HepG2 (cell line): ENCODE results near the gene SLC35D3. TPM values are rescaled to one million over a fixed set of nuclear protein-coding genes. Genes with fewer than 3 reads are reported as not detected.

Source experiments
- ATAC-seq: fragments of 200-7000 bp; cut with Tn5 transposase; 3 replicates; pipeline ENCODE4 v1.9.1; 2020; ENCODE audit warnings: mild to moderate bottlenecking, moderate library complexity
- BruUV-seq: library from RNA; stranded (reverse); fragments of 400-500 nt; replicated peaks from 2 replicates; lab custom pipeline; 2021; lab: Mats Ljungman, UMichigan
- CTCF ChIA-PET: fragments of 300-600 bp; formaldehyde crosslinking; extraction: SDS; loops from one replicate; lab custom pipeline; 2021; ENCODE audit warnings: low total read pairs, inconsistent platforms, low intra/inter-chr PET ratio; lab: Yijun Ruan, JAX
- POLR2A ChIA-PET: fragments of 350-600 bp; sonication (Branson Sonifier 250); formaldehyde crosslinking; loops from one replicate; lab custom pipeline; 2020; ENCODE audit warnings: antibody characterized with exemption, inconsistent platforms; lab: Yijun Ruan, JAX
- DNase-seq: peaks from one replicate; pipeline ENCODE4 v3.0.0-alpha.2; 2015; ENCODE audit warnings: low spot score
- FAIRE-seq: peaks from 3 replicates; lab custom pipeline; 2011; peaks lifted over from hg19 to GRCh38; lab: Jason Lieb, UNC
- H2AFZ ChIP-seq: one replicate; pipeline ENCODE4 v1.6.1; 2011; ENCODE audit warnings: low read length, inconsistent platforms
- H3K27ac ChIP-seq: fragments of 300-600 bp; 3 replicates; pipeline ENCODE4 v1.8.0; 2011; ENCODE audit warnings: mixed run types, mild to moderate bottlenecking, mixed read lengths, low read length, inconsistent platforms; ENCODE audit not compliant: insufficient read depth; ENCODE audit errors: extremely low read length
- H3K27me3 ChIP-seq, 2 experiments: fragments of 200-600 bp in 1 of 2; 2 replicates in 1 of 2; 3 replicates in 1 of 2; pipeline versions ENCODE4 v1.6.0 to v1.8.0; 2011; ENCODE audit warnings: low read length in 2 of 2, mild to moderate bottlenecking in 2 of 2, moderate library complexity in 2 of 2, inconsistent platforms in 1 of 2; ENCODE audit not compliant: insufficient read depth in 2 of 2, control insufficient read depth in 1 of 2
- H3K36me3 ChIP-seq, 2 experiments: fragments of 200-600 bp in 1 of 2; replicated peaks in 1 of 2; 2 replicates in 1 of 2; 3 replicates in 1 of 2; pipeline versions ENCODE4 v1.5.1 to v1.8.0; 2011; ENCODE audit warnings: low read length in 2 of 2, inconsistent platforms in 1 of 2; ENCODE audit not compliant: insufficient read depth in 2 of 2, control insufficient read depth in 1 of 2
- H3K4me1 ChIP-seq: 2 replicates; pipeline ENCODE4 v1.5.1; 2012; ENCODE audit warnings: low read length, inconsistent platforms; ENCODE audit not compliant: insufficient read depth
- H3K4me2 ChIP-seq: 2 replicates; pipeline ENCODE4 v1.6.0; 2011; ENCODE audit warnings: low read depth, low read length, inconsistent platforms
- H3K4me3 ChIP-seq, 3 experiments: fragments of 200-600 bp in 1 of 3; sonication (generic), shearing (Covaris generic) in 1 of 3; replicated peaks in 1 of 3; 2 replicates each; pipeline ENCODE4 v1.5.1; 2011 to 2016; ENCODE audit warnings: low read length in 3 of 3, inconsistent platforms in 2 of 3, low read depth in 2 of 3, mild to moderate bottlenecking in 2 of 3, control low read depth in 1 of 3, mixed read lengths in 1 of 3; ENCODE audit not compliant: insufficient read depth in 1 of 3
- H3K79me2 ChIP-seq: one replicate; pipeline ENCODE4 v1.6.1; 2011; ENCODE audit warnings: low read length, inconsistent platforms; ENCODE audit not compliant: insufficient read depth
- H3K9ac ChIP-seq: 2 replicates; pipeline ENCODE4 v1.6.0; 2011; ENCODE audit warnings: mild to moderate bottlenecking, low read depth, low read length, inconsistent platforms; ENCODE audit not compliant: insufficient read depth
- H3K9me3 ChIP-seq: 2 replicates; pipeline ENCODE4 v1.5.1; 2012; ENCODE audit warnings: mild to moderate bottlenecking, low read length
- H4K20me1 ChIP-seq: 2 replicates; pipeline ENCODE4 v1.6.0; 2011; ENCODE audit warnings: inconsistent platforms, mild to moderate bottlenecking, low read length, moderate library complexity; ENCODE audit not compliant: insufficient read depth
- FOXO1 ChIP-seq: sonication (generic); formaldehyde crosslinking; IDR thresholded peaks from 2 replicates; pipeline ENCODE4 v1.4.0; 2020; ENCODE audit warnings: missing genetic modification reagents
- GFI1 ChIP-seq: sonication (generic); formaldehyde crosslinking; IDR thresholded peaks from 2 replicates; pipeline ENCODE4 v1.5.0; 2020; ENCODE audit warnings: missing genetic modification reagents, mild to moderate bottlenecking, borderline replicate concordance
- PBX3 ChIP-seq: sonication (generic); formaldehyde crosslinking; IDR thresholded peaks from 2 replicates; pipeline ENCODE4 v1.8.1; 2023; ENCODE audit warnings: missing genetic modification reagents, inconsistent platforms, borderline replicate concordance
- PLSCR1 ChIP-seq: sonication (generic); formaldehyde crosslinking; IDR thresholded peaks from 2 replicates; pipeline ENCODE4 v1.5.0; 2020; ENCODE audit warnings: missing genetic modification reagents, mild to moderate bottlenecking, borderline replicate concordance
- SKIL ChIP-seq: sonication (generic); formaldehyde crosslinking; IDR thresholded peaks from 2 replicates; pipeline ENCODE4 v1.8.0; 2022; ENCODE audit warnings: missing genetic modification reagents, mild to moderate bottlenecking, moderate library complexity, borderline replicate concordance
- ZFP90 ChIP-seq: sonication (generic); formaldehyde crosslinking; IDR thresholded peaks from 2 replicates; pipeline ENCODE4 v1.8.0; 2022; ENCODE audit warnings: missing genetic modification reagents, mild to moderate bottlenecking, inconsistent platforms, borderline replicate concordance
- ZNF768 ChIP-seq: sonication (generic); formaldehyde crosslinking; IDR thresholded peaks from 2 replicates; pipeline ENCODE4 v1.4.0; 2020; ENCODE audit warnings: missing genetic modification reagents
- WGBS: methylation state at CpG from one replicate; pipeline ENCODE4 v1.1.6; 2017; ENCODE audit warnings: low lambda C conversion rate; 5-methylcytosine and 5-hydroxymethylcytosine counted together
- in situ Hi-C: cut with HindIII; loops from 2 replicates; pipeline ENCODE4 v1.10.0; 2017; ENCODE audit warnings: low pct_unique_long_range_greater_than_20kb; ENCODE audit not compliant: extremely low pct_ligation_motif_present
- intact Hi-C: fragments of 100-400 bp; cut with micrococcal nuclease; formaldehyde crosslinking; loops from one replicate; pipeline ENCODE4 v1.10.0; 2022; ENCODE audit not compliant: unreplicated experiment
- polyA plus RNA-seq, 8 experiments: library from polyadenylated mRNA; depleted of rRNA in 3 of 8; stranded (reverse) in 7 of 8; unstranded in 1 of 8; fragments of >200 nt; fragmentation: Illumina TruSeq in 4 of 8; extraction: Trizol in 4 of 8; gene quantifications; 2 replicates each; pipeline versions ENCODE4 v1.2.1 to v1.2.3, GENCODE V29; 2011 to 2016; ENCODE audit warnings: low read depth in 4 of 8, missing spikeins in 1 of 8, mixed read lengths in 1 of 8; ENCODE audit not compliant: insufficient read depth in 1 of 8
- total RNA-seq, 5 experiments: library from RNA; depleted of rRNA; stranded (reverse); fragments of >200 nt; fragmentation: Illumina TruSeq; extraction: Trizol; gene quantifications; 2 replicates each; pipeline ENCODE4 v1.2.3, GENCODE V29; 2016; ENCODE audit warnings: low read depth in 1 of 5

Gene SLC35D3
- total and polyA plus RNA-seq, 2 of the 13 experiments (the other 11 are each of a cell fraction or from before 2014, with no cell fraction given), result not detected

- H3K9me3 ChIP-seq, result no peaks in the 10 kb centered on the region
- CTCF ChIA-PET, result no interaction called here
- no peaks in the 10 kb centered on the region for H3K79me2 ChIP-seq
- no peak overlapping the region for H3K9ac ChIP-seq
- H3K27ac ChIP-seq, result no peak overlapping the region
- DNase-seq (no peak), FAIRE-seq (no peak)
- H3K4me1 ChIP-seq, result no peaks in the 10 kb centered on the region
- H2AFZ ChIP-seq, result no peak overlapping the region
- no peak overlapping the region for H3K4me2 ChIP-seq
- no peaks in the 10 kb centered on the region for H4K20me1 ChIP-seq
- in situ Hi-C loops, result loop anchor here (25.0 kb wide), 1 partner anchor 278 kb away; no protein-coding TSS in a partner anchor
- H3K4me3 ChIP-seq, result no peak overlapping the region
- TF ChIP-seq FOXO1 (no peak), ZFP90 (CRISPR knock-in tag) (no peak), PBX3 (CRISPR knock-in tag) (no peak), ZNF768 (CRISPR knock-in tag) (no peak), PLSCR1 (no peak), SKIL (CRISPR knock-in tag) (no peak), GFI1 (CRISPR knock-in tag) (no peak)
- TF ChIP-seq, all 625 proteins: peak for 0
- peaks cover 0 to 7% of the 10 kb centered on the region in 2 experiments; a peak in 1 of 5 replicates for H3K27me3 ChIP-seq
- 27% methylated on average over 1 of the region's 1 CpG for WGBS
- intact Hi-C loops, result no loop called here
- BruUV-seq, result no TSS peak
- no peak for ATAC-seq
- POLR2A ChIA-PET, result no interaction called here
- no peaks in the 10 kb centered on the region for H3K36me3 ChIP-seq
Measured at GRCh38 chr6:136914947-136915346, 7.2 kb upstream of the SLC35D3 start.
